HepG2 (cell line): Measurements from ENCODE around the gene OSBPL3.

Experiments
- EP300 ChIP-seq, 3 experiments: sonication (generic) in 1 of 3; formaldehyde crosslinking in 1 of 3; IDR thresholded peaks; 2 replicates each; pipeline versions ENCODE4 v1.5.1 to v1.6.1; 2011 to 2020; ENCODE audit warnings: low read depth in 2 of 3, low read length in 2 of 3, borderline replicate concordance in 1 of 3, improper control_type of control experiment in 1 of 3, mild to moderate bottlenecking in 1 of 3, missing genetic modification reagents in 1 of 3, moderate library complexity in 1 of 3
- HMG20A ChIP-seq: IDR thresholded peaks from 2 replicates; pipeline ENCODE4 v1.6.1; 2016; ENCODE audit warnings: borderline replicate concordance
- HOXA3 ChIP-seq: sonication (generic); formaldehyde crosslinking; IDR thresholded peaks from 2 replicates; pipeline ENCODE4 v1.5.0; 2020; ENCODE audit warnings: missing genetic modification reagents
- PBX3 ChIP-seq: sonication (generic); formaldehyde crosslinking; IDR thresholded peaks from 2 replicates; pipeline ENCODE4 v1.8.1; 2023; ENCODE audit warnings: missing genetic modification reagents, inconsistent platforms, borderline replicate concordance
- SRSF9 ChIP-seq: fragments of 200-400 bp; formaldehyde crosslinking; IDR thresholded peaks from 2 replicates; pipeline ENCODE4 v1.6.1; 2018; ENCODE audit warnings: borderline replicate concordance, mild to moderate bottlenecking, low read depth, low read length; ENCODE audit not compliant: insufficient read depth, poor library complexity, severe bottlenecking
- USF2 ChIP-seq, 2 experiments: sonication (generic) in 1 of 2; formaldehyde crosslinking in 1 of 2; IDR thresholded peaks; 2 replicates each; pipeline versions ENCODE4 v1.5.1 to v1.6.1; 2011 to 2020; ENCODE audit warnings: borderline replicate concordance in 1 of 2, low read depth in 1 of 2, low read length in 1 of 2, mild to moderate bottlenecking in 1 of 2, missing genetic modification reagents in 1 of 2, moderate library complexity in 1 of 2
- ZNF138 ChIP-seq: sonication (generic); formaldehyde crosslinking; IDR thresholded peaks from 2 replicates; pipeline ENCODE4 v1.5.0; 2020; ENCODE audit warnings: mild to moderate bottlenecking, low read depth, missing genetic modification reagents
- TF ChIP-seq, protein P1 (sequence below): sonication (generic); formaldehyde crosslinking; IDR thresholded peaks from 2 replicates; pipeline ENCODE4 v1.5.0; 2020; ENCODE audit warnings: mild to moderate bottlenecking, missing genetic modification reagents, moderate library complexity

- no peak for TF ChIP-seq USF2 (IDR thresholded peaks at IDR 0.05; ENCODE audit: low read depth, low read length)
- no peak for TF ChIP-seq USF2 (CRISPR knock-in tag; IDR thresholded peaks at IDR 0.05; ENCODE audit: borderline replicate concordance)
- TF ChIP-seq PBX3 (CRISPR knock-in tag), result no peak
- TF ChIP-seq HMG20A (CRISPR knock-in tag), result no peak
- TF ChIP-seq ZNF138 (CRISPR knock-in tag), result no peak
- TF ChIP-seq SRSF9, result no peak
- no peak for TF ChIP-seq HOXA3 (CRISPR knock-in tag)
- no peak for TF ChIP-seq EP300 (IDR thresholded peaks at IDR 0.05; ENCODE audit: low read depth in 2 of 2, low read length in 2 of 2)
- TF ChIP-seq EP300 (CRISPR knock-in tag; IDR thresholded peaks at IDR 0.05; ENCODE audit: borderline replicate concordance), result no peak
- TF ChIP-seq, protein P1, sequence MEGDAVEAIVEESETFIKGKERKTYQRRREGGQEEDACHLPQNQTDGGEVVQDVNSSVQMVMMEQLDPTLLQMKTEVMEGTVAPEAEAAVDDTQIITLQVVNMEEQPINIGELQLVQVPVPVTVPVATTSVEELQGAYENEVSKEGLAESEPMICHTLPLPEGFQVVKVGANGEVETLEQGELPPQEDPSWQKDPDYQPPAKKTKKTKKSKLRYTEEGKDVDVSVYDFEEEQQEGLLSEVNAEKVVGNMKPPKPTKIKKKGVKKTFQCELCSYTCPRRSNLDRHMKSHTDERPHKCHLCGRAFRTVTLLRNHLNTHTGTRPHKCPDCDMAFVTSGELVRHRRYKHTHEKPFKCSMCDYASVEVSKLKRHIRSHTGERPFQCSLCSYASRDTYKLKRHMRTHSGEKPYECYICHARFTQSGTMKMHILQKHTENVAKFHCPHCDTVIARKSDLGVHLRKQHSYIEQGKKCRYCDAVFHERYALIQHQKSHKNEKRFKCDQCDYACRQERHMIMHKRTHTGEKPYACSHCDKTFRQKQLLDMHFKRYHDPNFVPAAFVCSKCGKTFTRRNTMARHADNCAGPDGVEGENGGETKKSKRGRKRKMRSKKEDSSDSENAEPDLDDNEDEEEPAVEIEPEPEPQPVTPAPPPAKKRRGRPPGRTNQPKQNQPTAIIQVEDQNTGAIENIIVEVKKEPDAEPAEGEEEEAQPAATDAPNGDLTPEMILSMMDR (CRISPR knock-in tag), result no peak
Observed at GRCh38 chr7:24834128-24834798, 145.7 kb downstream of the OSBPL3 start.
